ENCODE measurements around the gene ERAP2.

DNA sequence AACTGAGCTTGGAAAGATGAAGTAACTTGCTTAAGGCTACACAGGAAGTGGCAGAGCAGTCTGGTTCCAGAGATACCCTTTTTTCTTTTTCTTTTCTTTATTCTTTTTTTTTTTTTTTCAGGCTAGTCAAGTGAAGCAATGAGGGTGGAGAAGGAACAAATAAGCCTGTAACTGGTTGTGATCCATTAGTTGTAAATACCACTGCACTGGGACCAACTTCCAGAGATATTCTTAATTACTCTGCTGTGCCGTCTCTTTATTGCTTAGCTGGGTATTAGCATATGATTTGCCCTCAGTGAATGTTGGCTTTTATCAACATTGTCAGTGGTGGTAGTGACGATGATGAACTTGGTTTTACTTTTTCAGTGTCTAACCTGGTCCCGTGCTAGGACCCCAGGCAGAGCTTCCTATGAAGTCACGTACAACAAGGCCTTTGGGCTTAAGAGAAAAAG is 86.3 kb downstream of the ERAP2 start:
- TF ChIP-seq, protein P1, sequence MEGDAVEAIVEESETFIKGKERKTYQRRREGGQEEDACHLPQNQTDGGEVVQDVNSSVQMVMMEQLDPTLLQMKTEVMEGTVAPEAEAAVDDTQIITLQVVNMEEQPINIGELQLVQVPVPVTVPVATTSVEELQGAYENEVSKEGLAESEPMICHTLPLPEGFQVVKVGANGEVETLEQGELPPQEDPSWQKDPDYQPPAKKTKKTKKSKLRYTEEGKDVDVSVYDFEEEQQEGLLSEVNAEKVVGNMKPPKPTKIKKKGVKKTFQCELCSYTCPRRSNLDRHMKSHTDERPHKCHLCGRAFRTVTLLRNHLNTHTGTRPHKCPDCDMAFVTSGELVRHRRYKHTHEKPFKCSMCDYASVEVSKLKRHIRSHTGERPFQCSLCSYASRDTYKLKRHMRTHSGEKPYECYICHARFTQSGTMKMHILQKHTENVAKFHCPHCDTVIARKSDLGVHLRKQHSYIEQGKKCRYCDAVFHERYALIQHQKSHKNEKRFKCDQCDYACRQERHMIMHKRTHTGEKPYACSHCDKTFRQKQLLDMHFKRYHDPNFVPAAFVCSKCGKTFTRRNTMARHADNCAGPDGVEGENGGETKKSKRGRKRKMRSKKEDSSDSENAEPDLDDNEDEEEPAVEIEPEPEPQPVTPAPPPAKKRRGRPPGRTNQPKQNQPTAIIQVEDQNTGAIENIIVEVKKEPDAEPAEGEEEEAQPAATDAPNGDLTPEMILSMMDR (IDR thresholded peaks at IDR 0.05) = no peak
- TF ChIP-seq POLR2AphosphoS5 (IDR thresholded peaks at IDR 0.05; ENCODE audit: low read depth, low read length) (no peak), SIN3A (IDR thresholded peaks at IDR 0.05; ENCODE audit: borderline replicate concordance, insufficient read depth, low read depth, low read length) (no peak), TCF7L2 (IDR thresholded peaks at IDR 0.05; ENCODE audit: low read depth, low read length) (no peak)
